Upper lobe of right lung (tissue), 1 donor: Measurements from ENCODE around the gene PCBP2. TPM values are rescaled to one million over a fixed set of nuclear protein-coding genes. Genes with fewer than 3 reads are reported as not detected.
"Not testable (repeated sequence)": the region's sequence is repeated elsewhere in the genome, so short reads cannot be mapped to it uniquely, and the experiment has no call there.

ENCODE experiments used
- ATAC-seq: fragments of 200-7000 bp; cut with Tn5 transposase; one replicate; pipeline ENCODE4 v1.9.1; 2020; ENCODE audit warnings: mild to moderate bottlenecking, moderate library complexity
- DNase-seq: peaks from one replicate; pipeline ENCODE4 v3.0.0-alpha.2; 2020
- H3K27ac ChIP-seq: fragments of 200-600 bp; one replicate; pipeline ENCODE4 v1.8.0; 2022
- H3K27me3 ChIP-seq: fragments of 200-600 bp; one replicate; pipeline ENCODE4 v1.8.0; 2022; ENCODE audit warnings: mild to moderate bottlenecking
- H3K36me3 ChIP-seq: fragments of 200-600 bp; one replicate; pipeline ENCODE4 v1.8.0; 2022
- H3K4me1 ChIP-seq: fragments of 200-600 bp; one replicate; pipeline ENCODE4 v1.8.0; 2022
- H3K4me3 ChIP-seq: fragments of 200-600 bp; one replicate; pipeline ENCODE4 v1.8.0; 2022; ENCODE audit warnings: mild to moderate bottlenecking
- H3K9me3 ChIP-seq: fragments of 200-600 bp; one replicate; pipeline ENCODE4 v1.8.0; 2022
- intact Hi-C: fragments of 100-400 bp; cut with DNase I; formaldehyde crosslinking; loops from one replicate; pipeline ENCODE4 v1.11.0; 2022
- total RNA-seq: library from RNA; stranded (reverse); fragmentation: NEBNext Ultra II Directional; extraction: Animal tissue kit (Norgen Biotek cat#: 25700); gene quantifications from one replicate; pipeline ENCODE4 v1.2.1, GENCODE V29; 2021
- TF ChIP-seq, protein P1 (sequence below): fragments of 200-600 bp; IDR thresholded peaks from one replicate; pipeline ENCODE4 v1.8.0; 2022; ENCODE audit warnings: antibody characterized with exemption
- donor health status: DM: no; HTN: yes; CAD: no; lungs with severe emphysema.

The PCBP2 gene
- total RNA-seq, 1 donor from 2014 or later, result 727 TPM

DNA sequence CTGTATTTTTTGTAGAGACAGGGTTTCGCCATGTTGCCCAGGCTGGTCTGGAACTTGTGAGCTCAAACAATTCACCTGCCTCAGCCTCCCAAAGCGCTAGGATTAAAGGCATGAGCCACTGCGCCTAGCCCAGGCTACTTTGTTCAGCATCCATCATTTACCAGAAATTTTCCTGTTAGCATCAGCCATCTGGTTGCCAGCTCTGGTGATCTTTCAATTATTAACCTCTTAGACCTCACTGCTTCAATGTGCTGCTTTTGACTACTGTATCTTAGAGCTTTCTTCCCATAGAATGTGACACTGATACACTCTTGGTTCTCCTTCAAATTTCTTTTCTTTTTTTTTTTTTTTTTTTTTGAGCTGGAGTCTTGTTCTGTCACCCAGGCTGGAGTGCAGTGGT is 33.7 kb upstream of the PCBP2 start:
- TF ChIP-seq, protein P1, sequence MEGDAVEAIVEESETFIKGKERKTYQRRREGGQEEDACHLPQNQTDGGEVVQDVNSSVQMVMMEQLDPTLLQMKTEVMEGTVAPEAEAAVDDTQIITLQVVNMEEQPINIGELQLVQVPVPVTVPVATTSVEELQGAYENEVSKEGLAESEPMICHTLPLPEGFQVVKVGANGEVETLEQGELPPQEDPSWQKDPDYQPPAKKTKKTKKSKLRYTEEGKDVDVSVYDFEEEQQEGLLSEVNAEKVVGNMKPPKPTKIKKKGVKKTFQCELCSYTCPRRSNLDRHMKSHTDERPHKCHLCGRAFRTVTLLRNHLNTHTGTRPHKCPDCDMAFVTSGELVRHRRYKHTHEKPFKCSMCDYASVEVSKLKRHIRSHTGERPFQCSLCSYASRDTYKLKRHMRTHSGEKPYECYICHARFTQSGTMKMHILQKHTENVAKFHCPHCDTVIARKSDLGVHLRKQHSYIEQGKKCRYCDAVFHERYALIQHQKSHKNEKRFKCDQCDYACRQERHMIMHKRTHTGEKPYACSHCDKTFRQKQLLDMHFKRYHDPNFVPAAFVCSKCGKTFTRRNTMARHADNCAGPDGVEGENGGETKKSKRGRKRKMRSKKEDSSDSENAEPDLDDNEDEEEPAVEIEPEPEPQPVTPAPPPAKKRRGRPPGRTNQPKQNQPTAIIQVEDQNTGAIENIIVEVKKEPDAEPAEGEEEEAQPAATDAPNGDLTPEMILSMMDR, result no peak
- intact Hi-C loops, result no loop called here
- ATAC-seq (no peak), DNase-seq (no peak)
- Histone ChIP-seq H3K36me3 (peaks cover 10% of the 10 kb centered on the region), H3K4me3 (no peak overlapping the region), H3K9me3 (no peaks in the 10 kb centered on the region), H3K27ac (no peak overlapping the region), H3K4me1 (peaks cover 3% of the 10 kb centered on the region), H3K27me3 (no peaks in the 10 kb centered on the region)

DNA sequence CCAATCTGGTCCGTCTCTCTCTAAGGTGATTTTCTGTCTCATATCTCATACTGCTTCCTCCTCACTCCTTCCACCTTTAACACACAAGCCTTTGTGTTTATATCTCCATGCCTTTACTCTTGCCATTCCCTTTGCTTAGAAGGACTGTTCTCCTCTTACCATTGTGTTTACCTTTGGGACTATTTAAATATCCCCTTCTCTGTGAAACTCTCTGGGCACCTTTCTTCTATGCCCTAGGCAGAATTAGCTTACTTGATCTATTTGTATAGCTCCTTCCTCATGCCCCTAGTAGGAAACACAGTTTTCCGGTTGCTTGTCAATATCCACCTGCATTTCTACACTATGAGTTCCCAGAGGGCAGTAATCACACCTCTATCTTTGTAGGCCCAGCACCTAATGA is 32.1 kb upstream of the PCBP2 start:
- intact Hi-C loops, result loop anchor here (5.0 kb wide), 1 partner anchor 67 kb away; no protein-coding TSS in a partner anchor
- TF ChIP-seq, protein P1, result no peak
- peaks cover 3% of the 10 kb centered on the region for H3K4me1 ChIP-seq
- no peaks in the 10 kb centered on the region for H3K36me3 ChIP-seq
- no peak overlapping the region for H3K4me3 ChIP-seq
- H3K27ac ChIP-seq, result no peak overlapping the region
- no peak for ATAC-seq
- no peak for DNase-seq
- H3K9me3 ChIP-seq, result no peaks in the 10 kb centered on the region
- no peaks in the 10 kb centered on the region for H3K27me3 ChIP-seq

DNA sequence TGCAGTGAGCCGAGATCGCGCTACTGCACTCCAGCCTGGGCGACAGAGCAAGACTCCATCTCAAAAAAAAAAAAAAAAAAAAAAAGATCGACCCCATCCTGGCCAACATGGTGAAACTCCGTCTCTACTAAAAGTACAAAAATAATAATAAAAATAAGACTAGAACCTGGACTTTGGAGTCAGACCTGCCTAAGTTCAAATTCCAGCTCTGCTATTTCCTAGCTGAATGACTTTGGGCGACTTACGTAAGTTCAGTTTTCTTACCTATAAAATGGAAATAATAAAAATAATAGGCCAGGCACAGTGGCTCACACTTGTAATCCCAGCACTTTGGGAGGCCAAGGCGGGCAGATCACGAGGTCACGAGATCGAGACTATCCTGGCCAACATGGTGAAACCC is 29.7 kb upstream of the PCBP2 start:
- not testable (repeated sequence) for DNase-seq, H3K27me3 ChIP-seq, ATAC-seq, H3K27ac ChIP-seq, H3K4me1 ChIP-seq, H3K9me3 ChIP-seq, H3K4me3 ChIP-seq, H3K36me3 ChIP-seq
- intact Hi-C loops, result loop anchor here (5.0 kb wide), 1 partner anchor 70 kb away; no protein-coding TSS in a partner anchor

DNA sequence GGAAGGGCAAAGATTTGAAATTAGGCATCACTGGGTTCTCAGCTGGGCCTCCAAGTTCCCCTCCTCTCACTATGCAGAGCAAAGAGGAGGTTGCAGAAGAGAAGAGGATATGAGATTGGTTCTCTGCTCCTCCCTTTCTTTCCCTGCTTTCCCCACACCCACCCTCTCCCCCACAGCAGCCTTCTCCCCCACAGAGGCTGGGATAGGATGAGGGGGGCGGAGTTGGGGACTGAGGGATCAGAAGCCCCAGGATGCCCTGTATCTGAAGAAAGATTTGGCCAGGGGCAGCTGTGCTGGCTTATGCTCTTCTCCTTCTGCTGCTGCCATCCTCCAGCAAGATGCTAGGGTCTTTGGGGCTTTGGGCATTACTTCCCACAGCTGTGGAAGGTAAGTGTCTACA is 28.3 kb upstream of the PCBP2 start, which contains the start of gene AMHR2:
AMHR2 (plus strand) TSS at position 259 of the 400 bp plus-strand sequence; CDS start at position 339, 80 bp downstream.
- H3K27me3 ChIP-seq, result no peaks in the 10 kb centered on the region
- H3K9me3 ChIP-seq, result no peaks in the 10 kb centered on the region
- no peaks in the 10 kb centered on the region for H3K36me3 ChIP-seq
- DNase-seq, result no peak
- H3K4me1 ChIP-seq, result peaks cover 3% of the 10 kb centered on the region
- intact Hi-C loops, result loop anchor here (5.0 kb wide), 1 partner anchor 71 kb away; no protein-coding TSS in a partner anchor
- TF ChIP-seq, protein P1, result no peak
- no peak within 1 kb of the TSS for H3K4me3 ChIP-seq
- no peak for ATAC-seq
- no peak within 1 kb of the TSS for H3K27ac ChIP-seq

DNA sequence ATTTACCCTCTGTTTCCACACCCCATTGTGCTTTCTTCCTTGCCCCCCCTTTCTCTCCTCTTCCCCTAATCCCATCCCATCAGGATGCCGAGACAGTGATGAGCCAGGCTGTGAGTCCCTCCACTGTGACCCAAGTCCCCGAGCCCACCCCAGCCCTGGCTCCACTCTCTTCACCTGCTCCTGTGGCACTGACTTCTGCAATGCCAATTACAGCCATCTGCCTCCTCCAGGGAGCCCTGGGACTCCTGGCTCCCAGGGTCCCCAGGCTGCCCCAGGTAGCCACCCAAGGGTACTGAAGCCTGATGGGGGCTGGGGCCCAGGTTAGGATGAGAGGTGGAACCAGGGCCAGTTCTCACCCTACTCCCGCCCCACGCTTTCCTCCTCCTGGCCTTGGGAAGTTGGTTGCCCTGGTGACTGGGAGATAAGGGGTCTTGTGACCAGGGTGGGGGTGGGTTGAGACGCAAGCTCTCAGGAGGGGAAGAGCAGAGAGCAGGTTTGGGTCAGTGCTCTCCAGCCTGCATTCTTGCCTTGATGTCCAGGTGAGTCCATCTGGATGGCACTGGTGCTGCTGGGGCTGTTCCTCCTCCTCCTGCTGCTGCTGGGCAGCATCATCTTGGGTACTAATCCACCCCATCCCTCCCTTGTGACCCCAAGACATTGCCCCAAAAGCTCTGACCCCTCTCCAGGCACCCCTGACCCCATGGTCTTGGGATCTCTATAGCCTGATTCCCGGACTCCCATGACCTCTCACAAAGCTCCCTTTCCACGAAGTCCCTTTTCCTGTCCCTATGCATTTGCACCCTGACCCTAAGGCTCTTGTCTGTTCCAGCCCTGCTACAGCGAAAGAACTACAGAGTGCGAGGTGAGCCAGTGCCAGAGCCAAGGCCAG is 27.0 kb upstream of the PCBP2 start:
- no peak overlapping the region for H3K4me3 ChIP-seq
- intact Hi-C loops, result loop anchor here (5.0 kb wide), 1 partner anchor 73 kb away; no protein-coding TSS in a partner anchor

More for the DNA sequence above, 27.0 kb upstream of the PCBP2 start:
- Histone ChIP-seq H3K9me3 (no peaks in the 10 kb centered on the region), H3K36me3 (no peaks in the 10 kb centered on the region), H3K27me3 (no peaks in the 10 kb centered on the region), H3K27ac (no peak overlapping the region), H3K4me1 (peaks cover 3% of the 10 kb centered on the region)
- no peak for ATAC-seq
- TF ChIP-seq, protein P1, result no peak
- DNase-seq, result no peak
